Esophagus muscularis mucosa (tissue), 4 donors: ENCODE data around the gene CACNA1E. TPM values are rescaled to one million over a fixed set of nuclear protein-coding genes. Genes with fewer than 3 reads are reported as not detected.

Source experiments
- DNase-seq: peaks from one replicate; pipeline ENCODE4 v3.0.0-alpha.2; 2017; ENCODE audit errors: extremely low spot score
- H3K27ac ChIP-seq, 4 donors: fragments of 200-600 bp; sonication (generic); replicated peaks in 1 of 4; 1 replicate in 3 of 4; 2 replicates in 1 of 4; pipeline ENCODE4 v1.5.1; 2016 to 2019; ENCODE audit warnings: mild to moderate bottlenecking in 1 of 4
- H3K27me3 ChIP-seq, 4 donors: fragments of 200-600 bp; sonication (generic); one replicate each; pipeline versions ENCODE4 v1.5.1 to v1.6.0; 2016 to 2019
- H3K36me3 ChIP-seq, 4 donors: fragments of 200-600 bp; sonication (generic); one replicate each; pipeline ENCODE4 v1.5.1; 2016 to 2019
- H3K4me1 ChIP-seq, 4 donors: fragments of 200-600 bp; sonication (generic); one replicate each; pipeline ENCODE4 v1.5.1; 2016 to 2019
- H3K4me3 ChIP-seq, 4 donors: fragments of 200-600 bp; sonication (generic); 1 replicate in 2 of 4; 2 replicates in 2 of 4; pipeline ENCODE4 v1.5.1; 2016 to 2019; ENCODE audit warnings: mild to moderate bottlenecking in 4 of 4, moderate library complexity in 1 of 4
- H3K9me3 ChIP-seq, 4 donors: fragments of 200-600 bp; sonication (generic); 1 replicate in 3 of 4; 2 replicates in 1 of 4; pipeline ENCODE4 v1.5.1; 2016 to 2019
- EP300 ChIP-seq: sonication (generic); formaldehyde crosslinking; IDR thresholded peaks from one replicate; pipeline ENCODE4 v1.6.1; 2017; ENCODE audit warnings: antibody characterized with exemption
- POLR2A ChIP-seq: fragments of 450-650 bp; IDR thresholded peaks from one replicate; pipeline ENCODE4 v1.6.1; 2017; ENCODE audit warnings: antibody characterized with exemption, moderate library complexity, mild to moderate bottlenecking, low read depth
- POLR2AphosphoS5 ChIP-seq, 2 donors: sonication (generic); formaldehyde crosslinking; IDR thresholded peaks; one replicate each; pipeline ENCODE4 v1.6.1; 2017; ENCODE audit warnings: antibody characterized with exemption in 2 of 2
- WGBS: methylation state at CpG from one replicate; pipeline ENCODE4 v1.1.5; 2018; 5-methylcytosine and 5-hydroxymethylcytosine counted together
- intact Hi-C: fragments of 100-400 bp; cut with DNase I; formaldehyde crosslinking; loops from one replicate; pipeline ENCODE4 v1.15.1; 2023
- total RNA-seq, 4 donors: library from RNA; depleted of rRNA; stranded (reverse); fragments of >200 nt; gene quantifications; one replicate each; pipeline versions ENCODE4 v1.1.0 to v1.2.1, GENCODE V29; 2016
- TF ChIP-seq, protein P1 (sequence below), 3 experiments: fragments of 200-600 bp in 2 of 3; fragments of 450-650 bp in 1 of 3; sonication (generic) in 2 of 3; IDR thresholded peaks; one replicate each; pipeline ENCODE4 v1.5.1; 2017 to 2019; ENCODE audit warnings: antibody characterized with exemption in 3 of 3, mild to moderate bottlenecking in 2 of 3, moderate library complexity in 1 of 3

Gene CACNA1E
- total RNA-seq, 4 donors from 2014 or later = under 0.01 to 0.66 (median 0.25) TPM

DNA sequence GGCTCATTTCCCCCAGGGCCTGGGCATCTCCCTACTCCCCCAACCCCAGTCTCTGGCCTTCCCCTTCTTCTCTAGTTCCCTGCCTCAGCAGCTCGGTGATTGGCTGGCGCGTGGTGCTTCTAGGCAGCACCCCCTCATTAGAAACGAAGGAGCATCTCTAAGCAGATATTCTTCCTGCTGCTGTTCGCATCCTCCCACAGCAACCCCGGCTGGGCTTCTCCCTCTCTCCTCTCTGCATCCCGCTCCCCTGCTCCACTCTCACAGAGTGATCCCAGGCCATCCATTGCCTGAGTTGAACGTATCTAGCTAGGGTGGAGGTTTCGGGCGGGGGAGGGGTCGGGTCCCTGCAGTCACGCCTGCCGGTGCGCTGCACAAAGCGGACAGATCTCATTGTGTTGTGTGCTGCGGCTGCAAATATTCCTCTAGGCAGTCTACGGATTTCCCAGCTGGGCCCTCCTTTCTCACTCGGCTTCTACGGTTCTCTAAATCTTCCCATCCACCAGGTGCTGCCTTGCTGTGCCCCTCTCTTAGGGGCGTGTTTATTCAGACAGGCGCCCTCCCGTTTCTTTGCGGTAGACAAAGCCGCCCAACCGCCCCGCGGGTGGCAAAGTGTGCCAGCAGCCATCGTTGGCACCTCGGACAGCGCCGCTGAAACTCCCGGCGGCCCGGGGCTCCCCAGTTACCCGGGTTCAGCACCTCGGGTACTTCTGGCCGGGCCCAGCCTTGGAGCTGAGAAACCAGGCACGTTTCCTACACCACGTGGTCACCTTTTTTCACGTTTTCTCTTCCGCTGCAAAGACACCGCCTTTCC, 2.2 kb downstream of the CACNA1E start:
- intact Hi-C loops = no loop called here
- 14% methylated on average over 29 of the region's 42 CpGs for WGBS
- Histone ChIP-seq H3K4me3 (peak overlapping the region in 1 of 4 donors; percentile 10), H3K4me1 (peaks cover 9 to 33% (median 32%) of the 10 kb centered on the region in 4 donors), H3K9me3 (no peaks in the 10 kb centered on the region), H3K27me3 (peaks cover 0 to 68% (median 47%) of the 10 kb centered on the region in 4 donors), H3K27ac (no peak overlapping the region), H3K36me3 (no peaks in the 10 kb centered on the region)
- no peak for TF ChIP-seq POLR2A
- TF ChIP-seq, protein P1, sequence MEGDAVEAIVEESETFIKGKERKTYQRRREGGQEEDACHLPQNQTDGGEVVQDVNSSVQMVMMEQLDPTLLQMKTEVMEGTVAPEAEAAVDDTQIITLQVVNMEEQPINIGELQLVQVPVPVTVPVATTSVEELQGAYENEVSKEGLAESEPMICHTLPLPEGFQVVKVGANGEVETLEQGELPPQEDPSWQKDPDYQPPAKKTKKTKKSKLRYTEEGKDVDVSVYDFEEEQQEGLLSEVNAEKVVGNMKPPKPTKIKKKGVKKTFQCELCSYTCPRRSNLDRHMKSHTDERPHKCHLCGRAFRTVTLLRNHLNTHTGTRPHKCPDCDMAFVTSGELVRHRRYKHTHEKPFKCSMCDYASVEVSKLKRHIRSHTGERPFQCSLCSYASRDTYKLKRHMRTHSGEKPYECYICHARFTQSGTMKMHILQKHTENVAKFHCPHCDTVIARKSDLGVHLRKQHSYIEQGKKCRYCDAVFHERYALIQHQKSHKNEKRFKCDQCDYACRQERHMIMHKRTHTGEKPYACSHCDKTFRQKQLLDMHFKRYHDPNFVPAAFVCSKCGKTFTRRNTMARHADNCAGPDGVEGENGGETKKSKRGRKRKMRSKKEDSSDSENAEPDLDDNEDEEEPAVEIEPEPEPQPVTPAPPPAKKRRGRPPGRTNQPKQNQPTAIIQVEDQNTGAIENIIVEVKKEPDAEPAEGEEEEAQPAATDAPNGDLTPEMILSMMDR (IDR thresholded peaks at IDR 0.05) = no peak
- no peak for TF ChIP-seq POLR2AphosphoS5 (IDR thresholded peaks at IDR 0.05)
- TF ChIP-seq EP300 = no peak
- DNase-seq = no peak

DNA sequence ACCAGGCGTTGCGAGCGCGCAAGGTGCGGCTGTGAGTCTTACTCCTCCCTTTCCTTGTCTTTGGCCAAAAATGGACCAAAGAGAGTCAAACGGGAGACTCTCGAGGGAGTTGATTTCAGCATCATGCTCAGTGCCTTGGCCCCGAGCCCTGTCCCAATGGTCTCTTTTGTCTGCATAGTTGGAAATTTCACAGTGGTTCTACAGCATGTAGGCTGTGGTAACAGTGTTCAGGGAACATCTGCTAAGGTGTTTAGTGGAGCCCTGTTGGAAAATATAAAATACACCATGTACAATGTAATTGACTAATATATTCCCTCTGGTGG, 2.7 kb downstream of the CACNA1E start:
- Histone ChIP-seq H3K4me1 (peaks cover 9 to 34% (median 32%) of the 10 kb centered on the region in 4 donors), H3K27me3 (peaks cover 0 to 68% (median 47%) of the 10 kb centered on the region in 4 donors), H3K36me3 (no peaks in the 10 kb centered on the region), H3K4me3 (peak overlapping the region in 1 of 4 donors; percentile 10), H3K9me3 (no peaks in the 10 kb centered on the region), H3K27ac (no peak overlapping the region)
- DNase-seq = no peak
- 21% methylated on average over 8 of the region's 8 CpGs for WGBS
- TF ChIP-seq, protein P1 (IDR thresholded peaks at IDR 0.05) = peak in 1 of 3 experiments; percentile 8
- TF ChIP-seq POLR2A (no peak), POLR2AphosphoS5 (IDR thresholded peaks at IDR 0.05) (no peak), EP300 (no peak)
- intact Hi-C loops = no loop called here

DNA sequence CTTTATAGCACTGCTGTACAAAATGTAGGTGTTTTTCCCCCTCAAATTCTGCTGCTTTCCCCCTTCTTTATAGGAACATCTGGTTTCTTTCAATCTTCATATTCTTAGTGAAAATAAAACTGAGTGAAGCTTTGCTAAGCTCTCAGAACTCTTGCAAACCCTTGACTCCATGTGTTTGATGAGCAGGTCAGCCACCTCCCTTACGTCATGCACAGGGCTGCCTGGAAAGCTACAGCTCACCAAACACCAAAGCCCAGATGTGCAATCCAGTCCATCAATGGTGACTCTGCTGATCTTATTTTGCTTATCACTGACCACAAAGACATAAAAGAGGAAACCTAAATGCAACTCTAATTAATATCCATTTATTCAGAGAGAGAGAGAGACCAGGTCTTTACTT, 5.5 kb downstream of the CACNA1E start:
- H3K4me1 ChIP-seq = peaks cover 4 to 18% (median 14%) of the 10 kb centered on the region in 4 donors
- no peak overlapping the region for H3K27ac ChIP-seq
- peaks cover 0 to 40% (median 27%) of the 10 kb centered on the region in 4 donors for H3K27me3 ChIP-seq
- no peaks in the 10 kb centered on the region for H3K9me3 ChIP-seq
- DNase-seq = no peak
- TF ChIP-seq, protein P1 (IDR thresholded peaks at IDR 0.05) = no peak
- TF ChIP-seq POLR2A (no peak), EP300 (no peak), POLR2AphosphoS5 (IDR thresholded peaks at IDR 0.05) (no peak)
- intact Hi-C loops = no loop called here
- WGBS = 81% methylated on average over 1 of the region's 1 CpG
- no peak overlapping the region for H3K4me3 ChIP-seq
- no peaks in the 10 kb centered on the region for H3K36me3 ChIP-seq

DNA sequence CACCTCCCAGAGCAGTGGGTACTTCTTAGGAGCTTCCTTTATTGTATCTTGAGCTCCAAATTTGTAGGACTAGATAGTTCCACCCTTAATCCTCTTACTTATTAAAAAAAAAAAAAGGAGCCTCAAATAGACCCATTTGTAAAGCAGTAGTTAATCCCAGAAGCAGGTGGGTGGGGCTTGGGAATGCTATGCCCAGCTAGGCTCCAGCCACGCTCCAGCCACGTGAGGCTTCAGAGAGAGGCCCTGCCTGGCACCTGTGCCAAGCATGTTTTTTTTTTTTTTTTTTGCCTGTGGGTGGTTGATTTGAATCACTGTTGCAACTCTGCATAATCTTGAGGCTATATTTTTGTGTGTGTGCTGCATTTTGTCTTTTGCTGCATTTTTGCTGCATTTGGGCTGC, 7.0 kb downstream of the CACNA1E start:
- WGBS = 78% methylated on average over 2 of the region's 2 CpGs
- DNase-seq = no peak
- Histone ChIP-seq H3K27ac (no peak overlapping the region), H3K36me3 (no peaks in the 10 kb centered on the region), H3K27me3 (peaks cover 0 to 26% (median 14%) of the 10 kb centered on the region in 4 donors), H3K4me3 (no peak overlapping the region), H3K9me3 (no peaks in the 10 kb centered on the region), H3K4me1 (peaks cover 4 to 27% (median 17%) of the 10 kb centered on the region in 4 donors)
- intact Hi-C loops = no loop called here
- TF ChIP-seq, protein P1 (IDR thresholded peaks at IDR 0.05) = no peak
- TF ChIP-seq POLR2AphosphoS5 (IDR thresholded peaks at IDR 0.05) = no peak
- no peak for TF ChIP-seq EP300
- no peak for TF ChIP-seq POLR2A
